Suprapubic skin (tissue), 3 donors: Measurements from ENCODE around the gene NFIA.

Experiments
- CTCF ChIP-seq, 2 donors: fragments of 200-600 bp in 1 of 2; fragments of 450-650 bp in 1 of 2; sonication (generic) in 1 of 2; IDR thresholded peaks; one replicate each; pipeline ENCODE4 v1.5.1; 2016 to 2019; ENCODE audit warnings: antibody characterized with exemption in 2 of 2, mild to moderate bottlenecking in 1 of 2, moderate library complexity in 1 of 2
- EP300 ChIP-seq: sonication (generic); formaldehyde crosslinking; IDR thresholded peaks from one replicate; pipeline ENCODE4 v1.6.1; 2017; ENCODE audit warnings: antibody characterized with exemption
- POLR2A ChIP-seq, 2 donors: fragments of 450-650 bp; IDR thresholded peaks; one replicate each; pipeline ENCODE4 v1.6.1; 2017; ENCODE audit warnings: antibody characterized with exemption in 2 of 2, mild to moderate bottlenecking in 2 of 2, moderate library complexity in 2 of 2

GRCh38 chr1:61477301-61477700, 394.9 kb downstream of the NFIA start:
- TF ChIP-seq CTCF (IDR thresholded peaks at IDR 0.05): no peak
- TF ChIP-seq POLR2A (IDR thresholded peaks at IDR 0.05): no peak
- no peak for TF ChIP-seq EP300
